ENCODE results near the gene SLC6A18. TPM values are rescaled to one million over a fixed set of nuclear protein-coding genes. Genes with fewer than 3 reads are reported as not detected.

The SLC6A18 gene
- polyA plus RNA-seq, 6 donors from 2014 or later = not detected

- DNase-seq (no peak), ATAC-seq (ENCODE audit: low read depth in 2 of 2) (no peak)
- Mint-ChIP-seq H3K27me3 (peaks cover 13 to 48% (median 25%) of the 10 kb centered on the region in 3 donors), H3K4me1 (peaks cover 0 to 11% (median 6%) of the 10 kb centered on the region in 3 donors), H3K4me3 (no peak overlapping the region), H3K9me3 (peaks cover 0 to 5% (median 0%) of the 10 kb centered on the region in 7 donors), H3K27ac (no peak overlapping the region), H3K36me3 (no peaks in the 10 kb centered on the region)
These were observed 32.1 kb upstream of the SLC6A18 start for GRCh38 chr5:1192971-1193590.

DNA sequence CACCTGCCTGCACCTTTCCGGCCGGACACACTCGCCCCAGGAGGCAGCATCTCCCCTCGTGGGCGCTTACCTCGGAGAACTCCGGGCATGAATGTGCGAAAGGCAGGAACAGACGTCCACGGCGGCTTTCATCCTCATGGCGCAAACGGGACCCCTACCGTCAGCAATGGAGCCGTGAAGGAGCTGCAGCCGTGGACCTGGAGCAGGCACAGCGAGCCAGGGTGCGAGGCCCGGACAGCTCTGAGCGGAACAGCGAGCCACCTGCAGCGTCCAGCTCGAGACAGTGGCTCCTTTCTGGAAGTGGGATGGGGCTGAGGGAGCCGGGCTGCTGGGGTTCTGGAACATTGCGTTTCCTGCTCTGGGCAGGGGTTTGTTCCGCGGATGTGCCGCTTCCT, 31.6 kb upstream of the SLC6A18 start:
- H3K4me1 Mint-ChIP-seq = peaks cover 0 to 11% (median 6%) of the 10 kb centered on the region in 3 donors
- H3K4me3 Mint-ChIP-seq = no peak overlapping the region
- H3K9me3 Mint-ChIP-seq = peaks cover 0 to 5% (median 0%) of the 10 kb centered on the region in 7 donors
- peaks cover 13 to 48% (median 25%) of the 10 kb centered on the region in 3 donors for H3K27me3 Mint-ChIP-seq
- H3K27ac Mint-ChIP-seq = no peak overlapping the region
- no peak for DNase-seq
- ATAC-seq (ENCODE audit: low read depth in 2 of 2) = no peak
- no peaks in the 10 kb centered on the region for H3K36me3 Mint-ChIP-seq

DNA sequence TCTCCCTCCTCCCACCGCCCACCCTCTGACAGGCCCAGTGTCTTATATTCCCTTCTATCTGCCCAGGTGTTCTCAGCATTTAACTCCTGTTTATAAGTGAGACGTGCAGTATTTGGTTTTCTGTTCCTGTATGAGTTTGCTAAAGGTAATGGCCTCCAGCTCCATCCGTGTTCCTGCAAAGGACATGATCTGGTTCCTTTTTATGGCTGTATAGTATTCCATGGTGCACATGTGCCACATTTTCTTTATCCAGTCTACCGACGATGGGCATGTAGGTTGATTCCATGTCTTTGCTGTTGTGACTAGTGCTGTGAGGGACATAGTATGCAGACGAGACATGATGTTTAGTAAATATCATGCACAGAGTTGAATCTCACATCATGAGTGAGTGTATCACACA, 30.8 kb upstream of the SLC6A18 start:
- Mint-ChIP-seq H3K27ac (no peak overlapping the region), H3K4me3 (no peak overlapping the region), H3K27me3 (peaks cover 13 to 43% (median 25%) of the 10 kb centered on the region in 3 donors), H3K36me3 (no peaks in the 10 kb centered on the region), H3K9me3 (peaks cover 0 to 5% (median 0%) of the 10 kb centered on the region in 7 donors), H3K4me1 (peaks cover 0 to 11% (median 6%) of the 10 kb centered on the region in 3 donors)
- no peak for ATAC-seq (ENCODE audit: low read depth in 2 of 2)
- DNase-seq = no peak

GRCh38 chr5:1195439-1195838, 29.7 kb upstream of the SLC6A18 start:
- peaks cover 0 to 11% (median 4%) of the 10 kb centered on the region in 3 donors for H3K4me1 Mint-ChIP-seq
- H3K27me3 Mint-ChIP-seq = peaks cover 13 to 37% (median 25%) of the 10 kb centered on the region in 3 donors
- H3K36me3 Mint-ChIP-seq = no peaks in the 10 kb centered on the region
- ATAC-seq (ENCODE audit: low read depth in 2 of 2) (no peak), DNase-seq (no peak)
- H3K27ac Mint-ChIP-seq = no peak overlapping the region
- H3K4me3 Mint-ChIP-seq = no peak overlapping the region
- peaks cover 0 to 5% (median 0%) of the 10 kb centered on the region in 7 donors for H3K9me3 Mint-ChIP-seq

DNA sequence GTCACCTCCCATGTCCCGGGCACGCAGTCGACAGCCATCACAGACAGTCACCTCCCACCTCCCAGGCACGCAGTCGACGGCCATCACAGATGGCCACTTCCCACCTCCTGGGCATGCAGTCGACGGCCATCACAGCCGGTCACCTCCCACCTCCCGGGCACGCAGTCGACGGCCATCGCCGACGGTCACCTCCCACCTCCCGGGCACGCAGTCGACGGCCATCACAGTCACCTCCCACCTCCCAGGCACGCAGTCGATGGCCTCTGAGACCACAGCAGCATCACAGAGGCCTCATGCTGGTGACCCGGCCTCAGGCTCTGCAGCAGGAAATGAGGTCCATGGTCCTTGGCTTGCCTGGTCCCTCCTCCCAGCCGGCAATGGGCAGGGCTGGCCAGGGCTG, 29.3 kb upstream of the SLC6A18 start:
- H3K4me3 Mint-ChIP-seq = peak overlapping the region in 1 of 8 donors; percentile 22
- no peak overlapping the region for H3K27ac Mint-ChIP-seq
- H3K36me3 Mint-ChIP-seq = no peaks in the 10 kb centered on the region
- H3K27me3 Mint-ChIP-seq = peaks cover 13 to 32% (median 25%) of the 10 kb centered on the region in 3 donors
- peaks cover 0 to 5% (median 0%) of the 10 kb centered on the region in 7 donors for H3K9me3 Mint-ChIP-seq
- DNase-seq = no peak
- H3K4me1 Mint-ChIP-seq = peaks cover 0 to 7% (median 2%) of the 10 kb centered on the region in 3 donors
- ATAC-seq (ENCODE audit: low read depth in 2 of 2) = no peak

GRCh38 chr5:1196562-1196961, 28.6 kb upstream of the SLC6A18 start:
- no peak overlapping the region for H3K4me3 Mint-ChIP-seq
- peaks cover 0 to 4% (median 0%) of the 10 kb centered on the region in 3 donors for H3K4me1 Mint-ChIP-seq
- no peaks in the 10 kb centered on the region for H3K36me3 Mint-ChIP-seq
- no peak for DNase-seq
- no peak for ATAC-seq (ENCODE audit: low read depth in 2 of 2)
- no peak overlapping the region for H3K27ac Mint-ChIP-seq
- peaks cover 13 to 27% (median 25%) of the 10 kb centered on the region in 3 donors for H3K27me3 Mint-ChIP-seq
- peaks cover 0 to 5% (median 0%) of the 10 kb centered on the region in 7 donors for H3K9me3 Mint-ChIP-seq

GRCh38 chr5:1197876-1198666, 27.1 kb upstream of the SLC6A18 start:
- H3K9me3 Mint-ChIP-seq = peaks cover 0 to 5% (median 0%) of the 10 kb centered on the region in 7 donors
- DNase-seq (no peak), ATAC-seq (ENCODE audit: low read depth in 2 of 2) (no peak)
- peaks cover 11 to 13% (median 13%) of the 10 kb centered on the region in 3 donors for H3K27me3 Mint-ChIP-seq
- H3K27ac Mint-ChIP-seq = no peak overlapping the region
- no peak overlapping the region for H3K4me3 Mint-ChIP-seq
- H3K4me1 Mint-ChIP-seq = no peaks in the 10 kb centered on the region
- H3K36me3 Mint-ChIP-seq = no peaks in the 10 kb centered on the region

DNA sequence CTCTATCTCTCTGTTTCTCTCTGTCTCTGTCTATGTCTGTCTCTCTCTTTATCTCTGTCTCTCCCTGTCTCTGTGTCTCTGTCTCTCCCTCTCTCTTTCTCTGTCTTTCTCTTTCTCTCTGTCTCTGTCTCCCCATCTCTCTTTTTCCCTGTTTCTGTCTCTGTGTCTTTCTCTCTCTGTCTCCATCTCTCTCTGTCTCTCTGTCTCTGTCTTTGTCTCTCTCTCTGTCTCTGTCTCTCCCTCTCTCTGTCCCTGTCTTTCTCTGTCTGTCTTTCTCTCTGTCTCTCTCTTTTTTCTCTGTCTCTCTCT, 25.9 kb upstream of the SLC6A18 start:
- Mint-ChIP-seq H3K36me3 (no peaks in the 10 kb centered on the region), H3K4me3 (no peak overlapping the region), H3K27me3 (peaks cover 10 to 11% (median 10%) of the 10 kb centered on the region in 3 donors), H3K4me1 (no peaks in the 10 kb centered on the region), H3K27ac (no peak overlapping the region), H3K9me3 (peaks cover 0 to 3% (median 0%) of the 10 kb centered on the region in 7 donors)
- DNase-seq (no peak), ATAC-seq (ENCODE audit: low read depth in 2 of 2) (no peak)

DNA sequence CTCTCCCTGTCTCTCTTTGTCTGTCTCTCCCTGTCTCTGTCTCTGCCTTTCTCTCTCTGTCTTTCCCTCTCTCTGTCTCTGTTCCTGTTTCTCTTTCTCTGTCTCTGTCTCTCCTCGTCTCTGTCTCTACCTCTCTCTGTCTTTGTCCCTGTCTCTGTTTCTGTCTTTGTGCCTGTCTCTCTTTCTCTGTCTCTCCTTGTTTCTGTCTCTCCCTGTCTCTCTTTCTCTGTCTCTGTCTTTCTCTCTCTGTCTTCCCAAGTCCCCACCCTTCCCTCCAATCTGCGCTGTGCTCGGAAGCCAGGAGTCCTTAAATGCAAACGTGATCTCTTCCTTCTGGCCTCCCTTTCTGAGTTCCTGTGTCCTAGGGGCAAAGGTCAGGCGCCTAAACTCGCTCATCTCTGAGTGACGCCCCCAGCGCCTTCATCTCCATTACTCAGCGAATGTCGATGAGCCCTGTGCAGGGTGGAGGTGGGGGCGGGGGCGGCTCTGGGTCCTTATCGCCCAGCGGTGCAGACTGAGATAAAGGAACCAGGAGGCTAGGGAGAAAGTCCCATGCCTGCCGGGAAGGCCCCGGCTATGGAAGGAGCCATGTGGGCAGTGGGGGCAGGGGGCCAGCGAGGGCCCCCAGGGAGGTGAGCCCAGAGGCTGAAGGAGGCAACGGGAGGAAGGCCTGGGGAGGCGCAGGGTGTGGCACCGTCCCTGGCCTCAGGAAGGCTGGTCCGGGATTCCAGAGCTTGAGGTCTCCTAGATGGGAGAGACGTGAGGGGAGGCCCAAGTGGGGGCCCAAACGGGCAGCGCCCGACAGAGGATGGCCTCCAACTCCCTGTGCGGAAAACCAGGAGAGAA, 25.3 kb upstream of the SLC6A18 start:
- DNase-seq = no peak
- H3K9me3 Mint-ChIP-seq = peaks cover 0 to 2% (median 0%) of the 10 kb centered on the region in 7 donors
- no peak overlapping the region for H3K4me3 Mint-ChIP-seq
- H3K27ac Mint-ChIP-seq = no peak overlapping the region
- H3K36me3 Mint-ChIP-seq = no peaks in the 10 kb centered on the region
- H3K4me1 Mint-ChIP-seq = no peaks in the 10 kb centered on the region
- no peak for ATAC-seq (ENCODE audit: low read depth in 2 of 2)
- H3K27me3 Mint-ChIP-seq = peaks cover 5 to 10% (median 10%) of the 10 kb centered on the region in 3 donors

DNA sequence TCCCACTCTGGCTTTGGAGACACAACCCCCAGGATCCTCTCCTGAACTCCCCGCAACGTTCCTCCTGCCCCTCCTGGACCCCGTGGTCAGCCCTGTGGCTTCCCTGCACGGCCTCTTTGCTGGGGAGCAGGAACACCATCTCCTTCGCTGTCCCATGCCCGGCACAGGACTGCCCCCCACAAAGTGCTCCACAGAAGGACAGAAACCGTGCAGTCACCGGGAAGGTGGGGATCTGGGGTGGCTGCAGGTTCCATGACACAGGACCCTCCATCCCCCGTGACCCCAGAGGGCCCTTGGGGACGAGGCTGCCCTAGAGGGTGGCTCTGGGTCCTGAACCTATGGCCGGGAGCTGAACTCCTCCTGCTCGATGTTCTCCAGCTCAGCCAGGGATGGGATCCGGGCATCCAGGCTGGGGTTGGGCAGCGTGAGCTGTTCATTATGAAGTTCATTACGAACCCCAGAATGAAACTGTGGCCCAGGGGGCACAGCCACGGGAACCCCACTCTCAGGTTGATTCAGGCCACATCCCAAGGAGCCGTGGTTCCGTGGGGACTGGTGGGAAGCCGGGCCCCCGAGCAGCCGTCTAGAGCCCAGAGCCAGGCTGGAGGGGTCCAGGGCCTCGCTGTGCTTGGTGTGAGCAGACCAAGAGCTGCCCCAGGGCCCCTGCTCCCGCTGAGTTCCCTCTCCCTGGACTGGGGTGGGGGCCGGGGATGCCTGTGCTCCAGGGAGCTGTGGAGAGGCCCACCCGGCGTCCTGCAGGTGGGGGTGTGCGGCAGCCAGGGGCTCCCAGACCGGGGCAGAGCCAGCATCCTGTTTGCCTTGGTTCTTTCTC, 24.5 kb upstream of the SLC6A18 start:
- Mint-ChIP-seq H3K27me3 (peaks cover 4 to 17% (median 16%) of the 10 kb centered on the region in 3 donors), H3K9me3 (peaks cover 0 to 2% (median 0%) of the 10 kb centered on the region in 7 donors), H3K4me3 (no peak overlapping the region), H3K4me1 (no peaks in the 10 kb centered on the region), H3K27ac (no peak overlapping the region), H3K36me3 (no peaks in the 10 kb centered on the region)
- no peak for ATAC-seq (ENCODE audit: low read depth in 2 of 2)
- DNase-seq = no peak

DNA sequence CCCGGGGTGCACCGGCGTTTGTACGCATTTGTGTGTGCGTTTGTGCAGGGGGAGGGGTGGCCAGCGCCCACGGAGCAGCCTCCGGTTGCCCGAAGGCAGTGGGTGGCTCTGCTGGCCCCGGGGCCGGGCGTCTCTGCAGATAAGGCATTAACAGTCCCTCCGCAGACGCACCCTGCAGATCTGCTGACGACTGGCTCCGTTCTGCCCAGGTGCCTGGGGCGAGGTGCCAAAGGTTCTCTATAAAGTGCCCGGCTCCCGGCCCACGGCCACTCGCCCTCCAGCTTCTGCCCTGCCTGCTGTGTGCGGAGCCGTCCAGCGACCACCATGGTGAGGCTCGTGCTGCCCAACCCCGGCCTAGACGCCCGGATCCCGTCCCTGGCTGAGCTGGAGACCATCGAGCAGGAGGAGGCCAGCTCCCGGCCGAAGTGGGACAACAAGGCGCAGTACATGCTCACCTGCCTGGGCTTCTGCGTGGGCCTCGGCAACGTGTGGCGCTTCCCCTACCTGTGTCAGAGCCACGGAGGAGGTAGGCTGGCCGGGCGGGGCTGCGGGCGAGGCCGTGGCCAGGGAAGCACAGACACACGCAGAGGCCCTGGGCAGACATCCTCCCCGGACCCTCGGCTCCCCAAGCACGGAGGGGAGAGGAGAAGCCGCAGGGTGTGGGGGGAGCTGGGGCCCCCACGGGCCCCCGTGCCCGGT, 23.7 kb upstream of the SLC6A18 start, which contains the start of gene SLC6A19:
SLC6A19 (plus strand) TSS at position 269 of the 699 bp plus-strand sequence; CDS start at position 325, 56 bp downstream.
- Mint-ChIP-seq H3K27me3 (peaks cover 1 to 21% (median 19%) of the 10 kb centered on the region in 3 donors), H3K4me3 (no peak within 1 kb of the TSS), H3K36me3 (no peaks in the 10 kb centered on the region), H3K4me1 (no peaks in the 10 kb centered on the region), H3K9me3 (peaks cover 0 to 2% (median 0%) of the 10 kb centered on the region in 7 donors), H3K27ac (no peak within 1 kb of the TSS)
- ATAC-seq (ENCODE audit: low read depth in 2 of 2) (no peak), DNase-seq (no peak)
